SK-N-SH treated with all-trans-retinoic acid at 6 μM for 48 hours (cell line): Measurements from ENCODE around the gene TAPT1.

Source experiments
- ATAC-seq: fragments of 200-7000 bp; cut with Tn5 transposase; 3 replicates; pipeline ENCODE4 v1.9.1; 2020; ENCODE audit warnings: mild to moderate bottlenecking, moderate library complexity
- ARNTL ChIP-seq: fragments of 450-650 bp; formaldehyde crosslinking; IDR thresholded peaks from 2 replicates; pipeline ENCODE4 v1.5.0; 2020; ENCODE audit warnings: low read depth, mild to moderate bottlenecking, moderate library complexity, borderline replicate concordance
- BACH2 ChIP-seq: fragments of 250-450 bp; sonication (Bioruptor Pico); IDR thresholded peaks from 2 replicates; pipeline ENCODE4 v1.9.0; 2021; ENCODE audit warnings: mild to moderate bottlenecking, borderline replicate concordance
- CREB5 ChIP-seq: fragments of 250-450 bp; sonication (Bioruptor Pico); IDR thresholded peaks from 2 replicates; pipeline ENCODE4 v1.5.1; 2020; ENCODE audit warnings: low read depth, mild to moderate bottlenecking, moderate library complexity
- CSDC2 ChIP-seq: fragments of 250-450 bp; sonication (Bioruptor Pico); IDR thresholded peaks from 2 replicates; pipeline ENCODE4 v1.5.0; 2020; ENCODE audit warnings: mild to moderate bottlenecking, moderate library complexity
- CSRNP3 ChIP-seq: fragments of 250-450 bp; sonication (Bioruptor Pico); IDR thresholded peaks from 2 replicates; pipeline ENCODE4 v1.5.1; 2021; ENCODE audit warnings: mild to moderate bottlenecking, moderate library complexity
- ESRRG ChIP-seq: fragments of 250-450 bp; sonication (Bioruptor Pico); IDR thresholded peaks from 2 replicates; pipeline ENCODE4 v1.6.1; 2021; ENCODE audit warnings: mild to moderate bottlenecking
- GLIS3 ChIP-seq: fragments of 250-450 bp; sonication (Bioruptor Pico); IDR thresholded peaks from 2 replicates; pipeline ENCODE4 v1.5.0; 2020; ENCODE audit warnings: mild to moderate bottlenecking, moderate library complexity
- ISL1 ChIP-seq: fragments of 250-450 bp; sonication (Bioruptor Pico); IDR thresholded peaks from 2 replicates; pipeline ENCODE4 v2.1.2; 2022; ENCODE audit warnings: mild to moderate bottlenecking, moderate library complexity
- OSR1 ChIP-seq: fragments of 250-450 bp; sonication (Bioruptor Pico); IDR thresholded peaks from 2 replicates; pipeline ENCODE4 v1.8.0; 2022; ENCODE audit warnings: moderate library complexity, mild to moderate bottlenecking, inconsistent platforms
- PATZ1 ChIP-seq: fragments of 250-450 bp; sonication (Bioruptor Pico); IDR thresholded peaks from 2 replicates; pipeline ENCODE4 v1.8.0; 2020; ENCODE audit warnings: mild to moderate bottlenecking, moderate library complexity, borderline replicate concordance
- POU6F1 ChIP-seq: fragments of 250-450 bp; sonication (Bioruptor Pico); IDR thresholded peaks from 2 replicates; pipeline ENCODE4 v1.8.0; 2021; ENCODE audit warnings: low read depth, mild to moderate bottlenecking, moderate library complexity, borderline replicate concordance
- PPARA ChIP-seq: fragments of 250-450 bp; sonication (Bioruptor Pico); IDR thresholded peaks from 2 replicates; pipeline ENCODE4 v1.5.0; 2020; ENCODE audit warnings: mild to moderate bottlenecking, borderline replicate concordance
- RARB ChIP-seq: fragments of 250-450 bp; sonication (Bioruptor Pico); IDR thresholded peaks from 2 replicates; pipeline ENCODE4 v1.8.0; 2021; ENCODE audit warnings: mild to moderate bottlenecking, moderate library complexity
- SNAI2 ChIP-seq: fragments of 250-450 bp; sonication (Bioruptor Pico); IDR thresholded peaks from 2 replicates; pipeline ENCODE4 v1.5.0; 2020; ENCODE audit warnings: mild to moderate bottlenecking, moderate library complexity
- TCF4 ChIP-seq: fragments of 250-450 bp; sonication (Bioruptor Pico); IDR thresholded peaks from 2 replicates; pipeline ENCODE4 v1.8.0; 2021; ENCODE audit warnings: mild to moderate bottlenecking, moderate library complexity, borderline replicate concordance
- TOX ChIP-seq: fragments of 250-450 bp; sonication (Bioruptor Pico); IDR thresholded peaks from 2 replicates; pipeline ENCODE4 v1.8.0; 2021; ENCODE audit warnings: mild to moderate bottlenecking, moderate library complexity, borderline replicate concordance
- TSHZ2 ChIP-seq: fragments of 250-450 bp; sonication (Bioruptor Pico); IDR thresholded peaks from 2 replicates; pipeline ENCODE4 v1.5.0; 2020; ENCODE audit warnings: mild to moderate bottlenecking, moderate library complexity
- ZFP3 ChIP-seq: fragments of 250-450 bp; sonication (Bioruptor Pico); IDR thresholded peaks from 2 replicates; pipeline ENCODE4 v1.5.0; 2020; ENCODE audit warnings: mild to moderate bottlenecking, moderate library complexity
- ZFP30 ChIP-seq: fragments of 450-650 bp; formaldehyde crosslinking; IDR thresholded peaks from 2 replicates; pipeline ENCODE4 v1.5.0; 2022; ENCODE audit warnings: mild to moderate bottlenecking, moderate library complexity
- ZNF565 ChIP-seq: fragments of 450-650 bp; formaldehyde crosslinking; conservative IDR thresholded peaks from 2 replicates; pipeline ENCODE4 v1.5.0; 2020; ENCODE audit warnings: low read depth, mild to moderate bottlenecking, moderate library complexity
- ZNF70 ChIP-seq: fragments of 450-650 bp; formaldehyde crosslinking; IDR thresholded peaks from 2 replicates; pipeline ENCODE4 v1.5.0; 2020; ENCODE audit warnings: mild to moderate bottlenecking, moderate library complexity
- ZNF8 ChIP-seq: fragments of 450-650 bp; formaldehyde crosslinking; IDR thresholded peaks from 2 replicates; pipeline ENCODE4 v1.5.0; 2020; ENCODE audit warnings: mild to moderate bottlenecking, moderate library complexity

Gene TAPT1

GRCh38 chr4:16113741-16114140 is 112.5 kb downstream of the TAPT1 start:
- ATAC-seq, result no peak
- TF ChIP-seq ARNTL (no peak), ZNF8 (CRISPR knock-in tag) (no peak), PPARA (no peak), ISL1 (CRISPR knock-in tag) (no peak), ZFP30 (CRISPR knock-in tag) (no peak), GLIS3 (CRISPR knock-in tag) (no peak), ESRRG (CRISPR knock-in tag) (no peak), TOX (CRISPR knock-in tag) (no peak), ZNF565 (CRISPR knock-in tag) (no peak), TCF4 (no peak), OSR1 (no peak), SNAI2 (CRISPR knock-in tag) (no peak), POU6F1 (no peak), BACH2 (no peak), CSRNP3 (CRISPR knock-in tag) (no peak), TSHZ2 (CRISPR knock-in tag) (no peak), ZNF70 (CRISPR knock-in tag) (no peak), CSDC2 (no peak), ZFP3 (CRISPR knock-in tag) (no peak)

GRCh38 chr4:16111533-16111932 is 114.7 kb downstream of the TAPT1 start:
- TF ChIP-seq ARNTL, result no peak
- TF ChIP-seq PATZ1, result no peak
- TF ChIP-seq TSHZ2 (CRISPR knock-in tag), result no peak
- no peak for TF ChIP-seq GLIS3 (CRISPR knock-in tag)
- no peak for TF ChIP-seq CSDC2
- no peak for TF ChIP-seq CREB5 (CRISPR knock-in tag)
- no peak for TF ChIP-seq ZNF70 (CRISPR knock-in tag)
- no peak for TF ChIP-seq RARB (CRISPR knock-in tag)
- TF ChIP-seq TCF4, result no peak
- TF ChIP-seq, all 23 proteins: peak for 0
- ATAC-seq, result no peak
